Stimulated activated CD8-positive, alpha-beta memory T cell treated with anti-CD3 and anti-CD28 coated beads, Interleukin-7, amount 100 ng/mL, for 48 hours (primary cell): ENCODE data around the gene GYG1.
"Not testable (repeated sequence)": the region's sequence is repeated elsewhere in the genome, so short reads cannot be mapped to it uniquely, and the experiment has no call there.

Experiments
- DNase-seq, 2 donors: peaks; one replicate each; pipeline ENCODE4 v3.0.0-alpha.2; 2020; ENCODE audit warnings: low read depth in 1 of 2; ENCODE audit errors: extremely low read depth in 1 of 2

The GYG1 gene

DNA sequence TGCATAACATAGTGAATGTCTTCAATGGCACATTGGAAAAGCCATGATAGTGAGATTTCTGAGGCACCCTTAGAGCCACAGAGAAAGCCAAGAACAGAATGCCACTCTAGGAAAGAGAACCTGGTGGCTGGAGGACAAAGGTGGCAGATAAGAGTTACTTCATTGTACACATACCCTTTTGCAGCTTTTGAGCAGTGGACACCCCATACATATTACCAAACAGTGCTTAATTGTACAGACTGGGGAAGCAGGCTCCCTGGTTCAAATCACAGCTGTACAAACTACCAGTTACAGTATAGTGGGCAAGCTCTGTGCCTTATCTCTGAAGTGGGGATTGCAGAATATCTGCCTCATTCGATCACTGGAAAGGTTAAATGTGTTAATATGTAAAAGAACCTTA lies 10.1 kb upstream of the GYG1 start:
- no peak for DNase-seq

DNA sequence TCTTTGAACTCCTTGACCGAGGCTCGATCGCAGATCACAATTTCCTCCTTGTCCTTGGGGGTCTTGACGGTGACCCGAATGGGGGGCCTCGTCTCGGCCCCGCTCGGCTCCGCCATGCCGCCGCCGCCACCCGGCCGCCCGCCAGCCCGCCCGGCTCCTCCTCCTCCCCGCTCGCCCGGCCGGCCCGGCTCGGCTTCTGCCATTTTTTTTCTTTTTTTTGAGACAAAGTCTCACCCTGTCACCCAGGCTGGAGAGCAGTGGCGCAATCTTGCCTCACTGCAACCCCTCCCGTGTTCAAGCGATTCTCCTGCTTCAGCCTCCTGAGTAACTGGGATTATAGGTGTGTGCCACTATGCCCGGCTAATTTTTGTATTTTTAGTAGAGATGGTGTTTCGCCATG lies 3.8 kb upstream of the GYG1 start:
- DNase-seq, result not testable (repeated sequence)

DNA sequence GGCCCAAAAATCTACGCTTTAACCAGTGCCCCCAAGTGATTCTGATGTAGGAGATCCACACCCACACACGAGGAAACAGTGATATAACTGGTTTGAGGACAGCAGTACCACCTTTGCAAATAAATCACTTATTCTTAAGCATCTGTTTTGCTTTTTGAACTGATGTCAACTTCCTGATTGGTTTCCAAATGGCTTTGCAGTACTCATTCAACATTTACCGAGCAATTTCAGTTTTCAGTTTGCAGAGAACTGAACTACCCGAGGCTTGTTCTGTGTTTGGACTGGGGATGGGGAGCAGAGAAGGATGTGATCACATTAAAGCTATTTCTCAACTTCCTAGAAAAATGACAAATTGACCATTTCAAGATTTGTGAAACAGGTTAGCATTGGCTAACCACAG lies 1.1 kb upstream of the GYG1 start:
- DNase-seq, result no peak

DNA sequence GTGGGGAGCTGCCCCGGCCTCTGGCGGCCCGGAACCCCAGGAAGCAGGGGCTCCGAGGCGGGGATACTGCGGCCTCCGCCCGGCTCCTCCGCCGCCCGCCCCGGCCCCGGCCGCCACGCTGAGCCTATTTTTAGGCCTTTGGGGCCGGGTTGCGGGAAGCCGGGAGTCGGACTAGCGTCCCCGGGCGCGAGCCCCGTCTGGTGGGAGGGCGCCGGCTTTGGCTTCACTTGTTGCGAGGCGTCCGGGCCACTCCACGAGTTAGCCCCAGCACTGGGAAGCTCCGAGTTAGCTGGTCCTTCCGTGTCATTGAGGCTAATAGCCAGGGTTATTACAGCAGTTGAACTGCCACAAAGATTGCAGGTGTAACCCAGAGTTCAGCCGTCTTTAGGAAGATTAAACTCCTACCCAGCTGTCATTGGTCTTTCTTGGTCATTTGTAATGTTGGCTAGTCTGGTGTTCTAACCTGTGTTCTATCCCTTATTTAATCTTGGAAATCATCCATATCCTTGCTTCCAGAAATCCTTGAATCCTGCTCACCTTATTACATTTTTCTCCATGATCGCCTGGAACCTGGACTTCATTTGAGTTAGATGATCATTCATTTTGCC lies 791 bp downstream of the GYG1 start:
- DNase-seq, result peak in 1 of 2 donors; percentile 12

DNA sequence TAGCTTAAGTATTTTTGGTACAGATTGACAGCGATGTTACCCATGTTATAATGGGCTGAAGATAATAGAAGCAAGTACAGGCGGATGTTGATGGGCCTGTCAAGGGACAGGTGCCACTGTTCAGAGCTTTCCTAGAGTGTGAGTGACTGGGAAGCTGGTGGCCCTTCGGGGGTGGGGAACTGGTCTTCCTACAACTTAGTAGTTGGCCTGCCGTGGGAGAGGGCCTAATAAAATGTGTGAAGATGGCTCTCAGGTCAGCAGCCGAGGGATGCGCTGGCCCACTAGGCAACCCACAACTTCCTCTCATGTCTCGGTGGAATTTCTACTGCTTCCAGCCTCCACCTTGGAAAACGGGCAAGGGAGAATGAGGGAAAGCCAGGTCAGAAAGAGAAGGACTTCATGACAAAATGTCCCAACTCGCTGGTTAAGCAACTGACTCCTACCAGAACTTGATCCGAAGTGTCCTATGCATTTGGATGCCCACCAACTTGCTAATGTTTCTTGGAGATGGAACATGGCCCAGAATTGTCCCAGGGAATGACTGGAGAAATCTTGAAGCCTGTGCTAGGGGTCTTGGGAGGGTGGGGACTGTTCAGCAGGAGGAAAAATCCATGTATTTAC lies 1.4 kb downstream of the GYG1 start:
- no peak for DNase-seq

DNA sequence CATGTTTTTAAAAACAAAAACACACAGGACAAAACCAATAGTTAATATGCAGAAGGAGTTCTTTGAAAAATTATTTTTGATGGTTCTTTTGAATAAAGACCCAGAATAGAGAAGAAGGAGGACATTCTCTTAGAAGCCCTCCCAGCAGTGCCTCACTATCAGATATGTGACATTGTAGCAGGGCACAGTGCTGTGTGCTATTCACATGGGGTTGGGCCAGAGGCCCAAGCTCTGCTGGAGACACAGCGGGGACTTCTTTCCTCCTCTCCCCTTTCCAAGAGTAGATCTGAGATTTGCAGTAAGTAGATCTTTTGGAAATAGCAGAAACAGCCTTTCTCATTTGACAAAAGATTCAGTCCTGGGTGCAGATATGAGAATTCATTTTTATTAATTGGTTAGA lies 6.3 kb downstream of the GYG1 start:
- no peak for DNase-seq

DNA sequence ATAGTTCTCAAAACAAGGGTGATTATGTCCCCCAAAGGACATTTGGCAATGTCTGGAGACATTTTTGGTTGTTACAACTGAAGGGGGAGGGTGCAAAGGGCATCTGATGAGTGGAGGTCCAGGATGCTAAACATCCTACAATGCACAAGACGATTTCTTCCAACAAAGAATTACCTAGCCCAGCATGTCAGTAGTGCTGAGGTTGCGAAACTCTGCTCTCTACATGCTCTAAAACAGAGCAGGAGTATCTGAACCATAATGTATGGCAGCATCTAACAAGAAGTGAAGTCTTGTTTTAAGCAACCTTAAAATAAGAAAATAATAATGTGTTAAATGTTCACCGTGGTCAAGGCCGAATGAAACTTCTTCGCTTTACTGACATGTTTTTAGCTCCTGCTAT lies 7.0 kb downstream of the GYG1 start:
- no peak for DNase-seq

DNA sequence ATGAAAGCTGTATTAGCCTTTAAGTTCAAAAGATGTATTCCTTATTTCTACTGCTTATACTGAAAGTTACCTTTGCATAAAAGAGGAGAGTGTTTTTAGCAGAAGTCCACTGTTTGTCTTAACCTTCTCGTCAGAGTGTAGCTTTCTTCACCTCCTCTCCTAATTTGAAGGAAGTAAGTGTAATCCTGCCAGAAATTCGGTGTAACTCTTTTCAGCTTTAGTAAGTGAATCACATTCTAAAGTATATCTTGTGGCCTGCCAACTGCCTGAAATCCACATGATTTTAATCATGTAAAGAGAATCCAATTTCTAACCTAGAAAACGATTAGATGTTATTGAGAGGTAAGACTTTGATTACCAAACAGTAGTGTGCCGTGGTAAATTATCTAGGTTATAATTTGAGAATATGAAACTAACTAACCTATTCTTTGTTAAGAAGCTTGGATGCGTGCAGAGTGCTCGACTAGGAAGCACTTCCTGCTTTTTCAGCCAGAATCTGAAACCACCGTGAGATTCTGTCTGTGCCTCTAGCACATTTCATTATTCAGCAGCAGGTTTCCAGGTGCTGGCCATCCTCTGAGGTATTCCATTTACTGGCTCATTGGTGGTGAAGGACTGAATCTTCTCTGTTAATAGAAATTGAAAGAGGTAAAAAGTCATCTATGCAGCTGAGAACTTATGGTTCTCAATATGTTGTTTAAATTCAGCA lies 7.5 kb downstream of the GYG1 start:
- no peak for DNase-seq

DNA sequence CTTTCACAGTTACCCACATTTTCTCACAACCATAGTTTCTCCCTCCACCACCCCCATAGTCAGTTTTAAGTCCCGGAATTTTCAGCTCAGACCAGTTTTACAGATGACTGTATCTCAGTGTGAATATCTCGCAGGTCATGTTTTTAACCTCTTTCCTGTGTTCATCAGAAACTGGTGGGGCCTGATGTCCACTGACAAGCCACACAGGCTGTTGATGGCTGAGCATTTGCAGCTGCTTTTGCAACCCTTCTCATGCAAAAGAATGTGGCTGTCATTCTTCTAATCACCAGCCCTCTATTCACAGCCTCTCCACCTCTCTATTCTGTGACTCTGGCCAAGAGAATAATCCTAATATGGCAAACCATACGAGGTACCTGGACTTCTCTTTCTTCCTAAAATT lies 8.5 kb downstream of the GYG1 start:
- DNase-seq, result no peak

DNA sequence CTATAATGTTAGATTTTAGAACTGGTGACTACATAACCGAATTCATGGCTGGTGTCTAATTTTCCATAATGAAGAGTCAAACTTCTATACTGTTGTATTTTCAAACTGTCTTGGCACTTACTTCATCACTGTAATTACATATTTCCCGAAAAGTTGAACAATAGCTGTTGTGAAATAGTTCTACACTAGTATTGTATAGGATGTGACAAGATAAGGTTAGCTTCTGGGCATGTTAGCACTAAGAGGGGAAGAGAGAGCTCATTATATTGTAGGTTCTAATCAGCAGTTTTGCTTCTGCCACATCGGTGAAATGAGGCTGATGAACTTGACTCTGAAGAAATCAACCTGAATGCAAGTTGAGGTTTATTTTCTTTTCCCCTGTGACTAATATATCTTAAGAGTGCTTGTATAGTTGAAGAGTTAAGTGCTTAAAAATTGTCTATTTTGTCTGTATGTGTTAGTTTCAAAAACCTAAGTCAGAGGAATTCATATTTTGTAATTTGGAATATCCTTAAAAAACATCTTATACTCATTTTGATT lies 8.9 kb downstream of the GYG1 start:
- no peak for DNase-seq

DNA sequence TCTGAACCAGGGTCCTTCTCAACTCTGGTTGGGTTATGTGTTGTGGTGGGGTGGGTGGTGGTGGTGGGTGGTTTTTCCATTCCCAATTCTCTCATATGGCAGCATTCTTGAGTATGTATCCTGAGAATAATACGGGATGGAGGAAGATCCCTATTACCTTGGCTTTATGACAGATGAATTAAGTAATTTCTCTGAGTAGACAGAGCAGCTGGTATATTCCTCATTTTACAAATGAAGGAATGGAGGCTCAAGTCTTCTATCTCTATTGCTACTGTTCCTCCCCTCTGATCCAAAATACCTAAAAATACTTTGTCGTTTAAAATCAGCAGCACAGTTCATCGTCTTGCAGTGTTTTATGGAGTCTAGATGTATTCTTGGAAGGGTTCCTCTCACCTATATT lies 10.4 kb downstream of the GYG1 start:
- no peak for DNase-seq

DNA sequence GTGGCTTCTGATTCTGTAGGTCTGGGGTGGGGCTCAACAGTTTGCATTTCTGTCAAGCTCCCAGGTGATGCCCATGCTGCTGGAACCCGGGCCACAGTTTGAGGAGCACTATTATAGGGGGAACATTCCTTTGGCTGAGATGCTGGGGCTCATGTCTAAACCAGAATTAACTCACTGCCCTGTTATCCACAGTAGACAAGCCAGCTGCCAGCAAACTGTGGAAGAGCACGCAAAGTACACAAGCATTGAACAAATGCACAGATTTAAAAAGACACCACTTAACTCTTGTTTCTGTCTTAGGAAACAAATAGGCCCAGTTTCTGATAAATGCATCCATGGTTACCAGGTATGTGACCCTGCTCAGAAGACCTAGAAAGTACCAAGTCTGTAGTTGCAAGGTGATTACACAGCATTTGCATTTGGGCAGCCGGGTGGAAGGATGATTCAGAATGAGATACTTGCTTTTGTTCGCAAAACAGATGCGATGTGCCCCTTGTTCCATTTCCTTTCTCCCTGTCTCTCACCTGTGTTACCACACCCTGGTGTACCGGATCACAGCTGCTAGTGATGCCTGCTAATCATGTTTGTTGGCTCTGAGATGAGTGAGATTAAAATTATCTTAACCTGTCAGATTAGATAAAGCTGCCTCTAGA lies 12.4 kb downstream of the GYG1 start:
- no peak for DNase-seq

DNA sequence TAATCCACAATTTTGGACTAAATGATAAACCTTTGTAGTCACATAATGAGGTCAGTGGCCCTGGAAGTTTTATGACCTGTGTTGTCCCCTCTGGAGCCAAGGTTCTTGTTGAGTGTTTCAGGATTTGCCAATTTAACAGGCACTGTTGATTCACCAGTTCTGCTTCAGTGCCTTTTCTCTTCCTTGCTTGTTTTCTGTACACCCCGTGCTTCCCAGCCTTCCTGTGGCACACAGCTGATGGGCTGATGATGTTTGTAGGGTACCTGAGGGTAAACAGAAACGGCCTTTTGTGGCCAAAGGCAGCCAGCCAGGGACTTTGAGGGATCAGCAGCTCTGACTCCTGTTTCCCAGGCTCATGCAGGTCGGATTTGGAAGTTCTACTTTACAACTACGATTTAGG lies 13.3 kb downstream of the GYG1 start:
- DNase-seq, result no peak

DNA sequence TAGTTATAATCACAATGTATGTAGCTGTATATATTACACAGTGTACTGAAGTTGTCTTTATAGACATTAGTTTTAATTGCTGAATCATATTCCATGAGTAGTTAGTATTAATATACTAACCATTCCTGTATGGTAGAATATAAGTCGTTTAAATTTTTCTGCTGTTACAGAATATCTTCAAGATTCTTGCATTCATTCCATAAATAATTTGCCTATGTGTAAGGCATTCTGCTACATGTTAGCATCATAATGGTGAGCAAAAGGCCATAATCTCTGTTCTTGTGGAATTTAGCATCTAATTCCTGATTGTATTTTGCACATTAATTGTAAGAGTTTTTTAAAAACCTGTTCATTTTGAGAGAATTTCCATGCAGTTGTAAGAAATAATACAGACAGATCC lies 14.1 kb downstream of the GYG1 start:
- DNase-seq, result no peak

DNA sequence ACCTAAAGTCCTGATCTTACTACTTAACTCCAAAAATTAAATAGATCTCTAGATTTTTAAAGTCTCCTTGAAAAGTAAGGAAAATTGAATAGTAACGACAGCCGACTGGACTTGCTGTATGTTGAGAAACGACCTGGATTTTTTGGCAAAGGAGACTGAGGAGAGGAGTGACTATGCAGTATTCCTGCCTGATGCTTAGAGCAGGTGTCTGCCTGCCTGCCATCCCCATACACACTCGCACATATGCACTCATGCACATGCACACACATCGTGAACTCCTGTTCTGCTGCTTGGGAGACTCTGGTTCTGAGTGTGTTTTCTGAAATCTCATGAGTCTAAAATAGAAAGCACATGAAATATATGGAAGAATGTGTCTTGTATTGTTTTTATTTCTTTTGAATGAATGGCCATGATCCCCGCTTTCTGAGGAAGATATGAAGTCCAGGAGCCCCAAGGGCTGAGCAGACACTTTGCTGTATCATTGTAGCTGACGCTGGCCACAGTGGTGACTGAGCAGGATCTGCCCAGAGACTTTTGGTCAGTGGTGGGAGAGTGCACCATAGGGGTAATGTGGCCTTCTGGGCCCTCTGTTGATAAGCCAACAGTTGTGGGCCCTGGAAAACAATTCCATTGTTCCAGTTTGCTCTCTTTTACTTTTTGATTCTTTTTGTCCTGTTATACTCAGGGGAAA lies 16.4 kb downstream of the GYG1 start:
- no peak for DNase-seq

DNA sequence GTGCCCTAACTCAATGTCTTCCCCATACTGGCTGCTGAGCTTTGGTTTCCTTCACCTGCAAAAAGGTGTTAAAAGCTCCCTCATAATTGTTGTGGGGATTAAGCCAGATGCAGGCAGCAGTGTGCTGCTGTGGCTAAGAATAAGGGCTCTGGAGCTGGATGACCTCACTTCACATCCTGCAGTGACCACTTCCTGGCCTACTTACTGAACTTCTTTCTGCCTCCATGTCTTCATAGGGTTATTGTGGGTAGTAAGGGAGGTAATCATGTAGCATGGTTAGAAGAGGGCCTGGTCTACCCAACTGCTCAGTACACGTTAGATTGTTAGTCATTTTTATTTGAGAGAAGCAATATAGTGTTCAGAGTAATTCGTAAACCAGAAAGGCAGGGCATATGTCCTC lies 18.4 kb downstream of the GYG1 start:
- peak in 1 of 2 donors; percentile 12 for DNase-seq

DNA sequence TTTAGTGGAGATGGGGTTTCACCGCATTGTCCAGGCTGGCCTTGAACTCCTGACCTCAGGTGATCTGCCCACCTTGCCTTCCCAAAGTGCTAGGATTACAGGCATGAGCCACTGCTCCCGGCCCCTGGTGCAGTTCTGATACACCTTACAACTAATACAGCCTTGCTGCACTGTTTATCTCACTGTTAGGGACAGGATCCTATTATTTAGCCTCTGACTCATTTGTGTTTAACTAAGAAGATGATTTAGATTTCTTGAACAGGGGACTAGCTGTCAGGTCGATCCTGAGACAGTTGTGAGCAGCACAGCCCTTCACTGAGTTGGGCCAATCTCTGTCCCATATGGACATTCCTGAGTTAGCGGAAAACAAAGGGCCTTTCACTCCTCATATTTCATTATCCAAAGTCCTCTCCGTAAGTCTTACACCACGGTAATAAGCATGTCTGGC lies 19.2 kb downstream of the GYG1 start:
- no peak for DNase-seq

DNA sequence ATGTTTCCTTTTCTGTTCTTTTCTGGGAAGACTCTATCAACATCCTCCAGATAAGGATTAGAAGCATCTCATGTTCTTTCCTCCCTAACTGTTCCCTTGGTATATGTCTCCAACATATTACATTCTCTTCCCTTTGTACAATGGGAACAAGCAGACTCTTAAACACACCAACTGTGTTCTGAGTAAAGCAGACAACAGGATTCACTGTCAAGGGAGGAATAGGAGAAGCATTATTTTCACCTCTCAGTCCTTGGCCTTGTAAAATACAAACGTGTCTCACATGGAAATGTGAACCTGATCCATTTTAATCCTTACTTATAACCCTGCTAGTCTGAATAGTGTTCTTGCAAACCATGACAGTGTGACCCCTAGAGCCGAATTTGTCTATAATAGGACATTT lies 19.6 kb downstream of the GYG1 start:
- DNase-seq, result no peak

DNA sequence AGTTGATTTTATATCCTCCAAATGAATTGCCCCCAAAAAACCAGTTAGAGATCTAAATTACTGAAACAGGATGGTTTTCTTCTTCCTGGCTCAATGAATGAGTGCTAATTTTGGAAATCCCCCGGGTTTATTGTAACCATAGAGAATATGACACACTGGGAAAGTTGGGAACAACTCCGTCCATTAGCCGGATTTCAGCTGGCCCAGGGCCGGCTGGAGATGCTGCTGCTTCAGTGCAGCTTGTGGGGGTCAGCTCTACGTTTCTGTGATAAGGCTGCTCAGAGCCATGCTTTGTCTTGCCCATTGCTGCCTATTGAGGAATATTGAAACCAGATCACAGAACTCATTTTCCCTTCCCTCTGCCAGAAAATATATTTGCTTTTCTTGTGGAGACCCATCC lies 20.3 kb downstream of the GYG1 start:
- no peak for DNase-seq

DNA sequence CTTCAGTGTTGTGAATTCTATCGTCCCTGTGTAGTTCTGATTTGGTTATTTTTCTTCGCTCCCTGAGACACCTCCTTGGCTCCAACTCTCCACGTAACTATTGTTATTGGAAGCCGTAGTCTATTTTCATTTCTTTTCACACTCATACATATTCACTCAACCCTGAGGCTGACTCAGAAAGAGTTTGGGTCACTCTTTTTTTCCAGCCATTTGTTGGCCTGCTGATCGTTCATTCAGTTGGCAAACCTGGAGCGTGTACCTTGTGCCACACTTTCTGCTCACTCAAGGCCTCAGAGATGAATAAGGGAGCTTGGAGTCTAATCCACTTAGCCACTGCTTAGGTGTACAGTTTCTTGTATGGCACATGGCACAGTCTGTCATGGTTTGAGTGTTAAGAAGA lies 22.4 kb downstream of the GYG1 start:
- DNase-seq, result no peak

DNA sequence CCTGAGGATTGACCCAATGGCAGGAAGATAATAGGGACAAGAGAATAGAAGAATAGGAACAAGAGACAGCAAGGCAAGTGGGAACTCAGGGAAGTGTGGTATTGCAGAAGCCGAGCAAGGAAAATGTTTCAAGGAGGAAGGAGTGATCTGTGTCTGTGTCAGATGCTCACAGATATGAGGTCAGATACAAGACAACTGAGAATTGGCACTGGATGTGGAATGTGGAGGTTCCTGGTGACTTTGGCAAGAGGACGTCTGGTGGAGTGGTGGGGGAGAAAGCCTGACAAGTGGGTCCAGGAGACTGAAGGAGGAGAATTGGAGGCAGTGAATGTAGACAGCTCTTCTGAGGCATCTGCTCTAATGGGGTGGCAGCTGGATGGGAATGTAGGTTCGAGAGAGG lies 24.1 kb downstream of the GYG1 start:
- DNase-seq, result no peak
